K562 (cell line): ENCODE measurements around the gene GEN1. TPM values are rescaled to one million over a fixed set of nuclear protein-coding genes. Genes with fewer than 3 reads are reported as not detected.

Source experiments
- ASH1L ChIP-seq: fragments of 450-650 bp; IDR thresholded peaks from 2 replicates; pipeline ENCODE4 v1.6.1; 2018; ENCODE audit warnings: borderline replicate concordance, mild to moderate bottlenecking, low read depth; ENCODE audit not compliant: partially characterized antibody
- BCOR ChIP-seq: fragments of 450-650 bp; IDR thresholded peaks from 2 replicates; pipeline ENCODE4 v1.6.1; 2016
- HCFC1 ChIP-seq: IDR thresholded peaks from 2 replicates; pipeline ENCODE4 v1.6.1; 2012; ENCODE audit warnings: low read depth, low read length, improper control_type of control experiment
- MCM2 ChIP-seq: fragments of 450-650 bp; IDR thresholded peaks from 2 replicates; pipeline ENCODE4 v1.6.1; 2017; ENCODE audit warnings: low read depth, mild to moderate bottlenecking
- MTA3 ChIP-seq: fragments of 450-650 bp; formaldehyde crosslinking; IDR thresholded peaks from 2 replicates; pipeline ENCODE4 v1.6.1; 2017; ENCODE audit warnings: mild to moderate bottlenecking, borderline replicate concordance
- MXD1 ChIP-seq: fragments of 250-450 bp; sonication (Bioruptor Pico); IDR thresholded peaks from 2 replicates; pipeline ENCODE4 v1.8.0; 2021; ENCODE audit warnings: borderline replicate concordance, mild to moderate bottlenecking, moderate library complexity; ENCODE audit not compliant: poor library complexity, severe bottlenecking
- POLR2AphosphoS5 ChIP-seq: IDR thresholded peaks from 2 replicates; pipeline ENCODE4 v1.6.1; 2011; ENCODE audit warnings: mild to moderate bottlenecking, low read depth, low read length, moderate library complexity; ENCODE audit not compliant: control insufficient read depth, insufficient read depth
- POLR3G ChIP-seq: IDR thresholded peaks from 2 replicates; pipeline ENCODE4 v1.6.1; 2011; ENCODE audit not compliant: insufficient read length, insufficient replicate concordance; ENCODE audit errors: extremely low read depth
- REST ChIP-seq, 2 experiments: fragments of 450-650 bp; formaldehyde crosslinking in 1 of 2; IDR thresholded peaks; 2 replicates each; pipeline versions ENCODE4 v1.4.0 to v1.6.1; 2014 to 2020; ENCODE audit warnings: mild to moderate bottlenecking in 2 of 2, borderline replicate concordance in 1 of 2, low read depth in 1 of 2
- TCF15 ChIP-seq: fragments of 250-450 bp; sonication (Bioruptor Pico); IDR thresholded peaks from 2 replicates; pipeline ENCODE4 v1.8.0; 2022; ENCODE audit warnings: moderate library complexity, mild to moderate bottlenecking, inconsistent platforms
- ZNF134 ChIP-seq: fragments of 250-450 bp; sonication (Bioruptor Pico); conservative IDR thresholded peaks from 2 replicates; pipeline ENCODE4 v1.4.0; 2020
- ZNF232 ChIP-seq: sonication (generic); formaldehyde crosslinking; IDR thresholded peaks from 2 replicates; pipeline ENCODE4 v1.8.0; 2022; ENCODE audit warnings: mild to moderate bottlenecking, missing genetic modification reagents
- ZNF24 ChIP-seq: fragments of 450-650 bp; IDR thresholded peaks from 2 replicates; pipeline ENCODE4 v1.6.1; 2016
- ZNF274 ChIP-seq: IDR thresholded peaks from 2 replicates; pipeline ENCODE4 v1.6.1; 2011; ENCODE audit warnings: low read depth, mild to moderate bottlenecking, low read length, moderate library complexity, borderline replicate concordance
- ZZZ3 ChIP-seq: fragments of 450-650 bp; IDR thresholded peaks from 2 replicates; pipeline ENCODE4 v1.6.1; 2016; ENCODE audit warnings: antibody characterized with exemption, mild to moderate bottlenecking, moderate library complexity
- polyA plus RNA-seq, 8 experiments: library from polyadenylated mRNA; depleted of rRNA in 4 of 8; stranded (reverse) in 5 of 8; unstranded in 3 of 8; fragments of >200 nt; fragmentation: Nextera tagmentation in 2 of 8; fragmentation: Illumina TruSeq in 1 of 8; extraction: Ambion mirVana in 2 of 8; extraction: Trizol in 1 of 8; gene quantifications; 2 replicates each; pipeline versions ENCODE4 v1.2.1 to v1.2.3, GENCODE V29; 2011 to 2014; ENCODE audit warnings: inconsistent platforms in 1 of 8, missing spikeins in 1 of 8
- total RNA-seq, 7 experiments: library from RNA; depleted of rRNA in 6 of 7; stranded (reverse); fragments of >200 nt in 6 of 7; fragmentation: Illumina TruSeq in 2 of 7; extraction: Trizol in 2 of 7; gene quantifications; 2 replicates each; pipeline versions ENCODE4 v1.2.1 to v1.2.3, GENCODE V29; 2011 to 2021; ENCODE audit warnings: low replicate concordance in 1 of 7
- TF ChIP-seq, protein P1 (sequence below): IDR thresholded peaks from 3 replicates; pipeline ENCODE4 v1.6.1; 2011; ENCODE audit warnings: borderline replicate concordance, mild to moderate bottlenecking, moderate library complexity; ENCODE audit not compliant: insufficient read length; ENCODE audit errors: extremely low read depth

Gene GEN1
- total and polyA plus RNA-seq, 9 of the 15 experiments (the other 6 are each of a cell fraction or from before 2014, with no cell fraction given), result 8.6 to 39.7 (median 24.5) TPM

DNA sequence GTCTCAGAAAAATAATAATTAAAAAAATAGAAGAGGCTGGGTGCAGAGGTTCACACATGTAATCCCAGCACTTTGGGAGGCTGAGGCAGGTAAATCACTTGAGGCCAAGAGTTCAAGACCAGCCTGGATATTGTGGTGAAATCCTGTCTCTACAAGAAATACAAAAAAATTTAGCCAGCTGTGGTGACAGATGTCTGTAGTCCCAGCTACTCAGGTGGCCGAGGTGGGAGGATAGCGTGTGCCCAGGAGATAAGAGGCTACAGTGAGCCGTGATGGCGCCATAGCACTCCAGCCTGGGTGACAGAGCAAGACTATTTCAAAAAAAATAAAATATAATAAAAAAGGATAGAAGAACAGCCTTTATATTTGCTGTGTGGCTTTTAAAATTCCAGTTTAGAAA is 36.3 kb upstream of the GEN1 start (continued):
- TF ChIP-seq, protein P1, sequence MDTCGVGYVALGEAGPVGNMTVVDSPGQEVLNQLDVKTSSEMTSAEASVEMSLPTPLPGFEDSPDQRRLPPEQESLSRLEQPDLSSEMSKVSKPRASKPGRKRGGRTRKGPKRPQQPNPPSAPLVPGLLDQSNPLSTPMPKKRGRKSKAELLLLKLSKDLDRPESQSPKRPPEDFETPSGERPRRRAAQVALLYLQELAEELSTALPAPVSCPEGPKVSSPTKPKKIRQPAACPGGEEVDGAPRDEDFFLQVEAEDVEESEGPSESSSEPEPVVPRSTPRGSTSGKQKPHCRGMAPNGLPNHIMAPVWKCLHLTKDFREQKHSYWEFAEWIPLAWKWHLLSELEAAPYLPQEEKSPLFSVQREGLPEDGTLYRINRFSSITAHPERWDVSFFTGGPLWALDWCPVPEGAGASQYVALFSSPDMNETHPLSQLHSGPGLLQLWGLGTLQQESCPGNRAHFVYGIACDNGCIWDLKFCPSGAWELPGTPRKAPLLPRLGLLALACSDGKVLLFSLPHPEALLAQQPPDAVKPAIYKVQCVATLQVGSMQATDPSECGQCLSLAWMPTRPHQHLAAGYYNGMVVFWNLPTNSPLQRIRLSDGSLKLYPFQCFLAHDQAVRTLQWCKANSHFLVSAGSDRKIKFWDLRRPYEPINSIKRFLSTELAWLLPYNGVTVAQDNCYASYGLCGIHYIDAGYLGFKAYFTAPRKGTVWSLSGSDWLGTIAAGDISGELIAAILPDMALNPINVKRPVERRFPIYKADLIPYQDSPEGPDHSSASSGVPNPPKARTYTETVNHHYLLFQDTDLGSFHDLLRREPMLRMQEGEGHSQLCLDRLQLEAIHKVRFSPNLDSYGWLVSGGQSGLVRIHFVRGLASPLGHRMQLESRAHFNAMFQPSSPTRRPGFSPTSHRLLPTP, result no peak
- no peak for TF ChIP-seq MXD1
- no peak for TF ChIP-seq REST (IDR thresholded peaks at IDR 0.05; ENCODE audit: borderline replicate concordance)
- no peak for TF ChIP-seq REST (CRISPR knock-in tag; IDR thresholded peaks at IDR 0.05; ENCODE audit: low read depth)
- no peak for TF ChIP-seq ZNF274
- no peak for TF ChIP-seq MTA3
- TF ChIP-seq HCFC1, result no peak
- no peak for TF ChIP-seq ASH1L
- TF ChIP-seq POLR2AphosphoS5, result peak; percentile 94
- TF ChIP-seq MCM2, result no peak
- TF ChIP-seq POLR3G, result no peak
- no peak for TF ChIP-seq TCF15
- TF ChIP-seq BCOR, result 0 out of 2 replicates have a peak, but pooled peaks have one; percentile 16
- no peak for TF ChIP-seq ZNF232 (CRISPR knock-in tag)
- no peak for TF ChIP-seq ZNF24
- no peak for TF ChIP-seq ZZZ3
- no peak for TF ChIP-seq ZNF134 (CRISPR knock-in tag)
